H7 (cell line): Measurements from ENCODE around the gene FBXO7. TPM values are rescaled to one million over a fixed set of nuclear protein-coding genes. Genes with fewer than 3 reads are reported as not detected.

Experiments used
- DNase-seq: peaks from one replicate; pipeline ENCODE4 v3.0.0; 2012
- H3K27me3 ChIP-seq: 2 replicates; pipeline ENCODE4 v1.6.0; 2011; ENCODE audit warnings: mild to moderate bottlenecking, low read length; ENCODE audit not compliant: control insufficient read depth, insufficient read depth
- H3K36me3 ChIP-seq: replicated peaks from 2 replicates; pipeline ENCODE4 v1.5.1; 2011; ENCODE audit warnings: low read length; ENCODE audit not compliant: control insufficient read depth, insufficient read depth
- H3K4me3 ChIP-seq: 2 replicates; pipeline ENCODE4 v1.5.1; 2011; ENCODE audit warnings: low read depth, mild to moderate bottlenecking, control low read depth, low read length, moderate library complexity; ENCODE audit not compliant: insufficient read depth
- total RNA-seq: library from RNA; depleted of rRNA; stranded (reverse); fragments of >200 nt; shearing (Covaris generic); gene quantifications from 2 replicates; pipeline ENCODE4 v1.2.3, GENCODE V29; 2014; rRNA removed

The FBXO7 gene
- total RNA-seq, 1 experiment from 2014 or later = 99.2 TPM

DNA sequence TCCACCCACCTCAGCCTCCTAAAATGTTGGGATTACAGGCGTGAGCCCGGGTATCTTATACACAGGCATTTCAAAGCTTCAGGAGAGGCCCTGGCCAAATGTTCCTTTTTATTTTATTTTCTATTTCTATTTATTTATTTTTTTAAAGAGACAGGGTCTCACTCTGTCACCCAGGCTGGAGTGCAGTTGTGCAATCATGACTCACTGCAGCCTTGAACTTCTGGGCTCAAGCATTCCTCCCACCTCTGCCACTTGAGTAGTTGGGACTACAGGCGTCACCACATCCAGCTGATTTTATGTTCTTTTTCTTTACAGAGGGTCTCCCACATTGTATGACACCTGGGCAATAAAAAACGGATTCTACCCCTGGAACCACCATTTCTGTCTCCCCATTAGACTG, 71.2 kb downstream of the FBXO7 start:
- Histone ChIP-seq H3K27me3 (no peaks in the 10 kb centered on the region), H3K36me3 (no peaks in the 10 kb centered on the region), H3K4me3 (no peak overlapping the region)
- DNase-seq = no peak

DNA sequence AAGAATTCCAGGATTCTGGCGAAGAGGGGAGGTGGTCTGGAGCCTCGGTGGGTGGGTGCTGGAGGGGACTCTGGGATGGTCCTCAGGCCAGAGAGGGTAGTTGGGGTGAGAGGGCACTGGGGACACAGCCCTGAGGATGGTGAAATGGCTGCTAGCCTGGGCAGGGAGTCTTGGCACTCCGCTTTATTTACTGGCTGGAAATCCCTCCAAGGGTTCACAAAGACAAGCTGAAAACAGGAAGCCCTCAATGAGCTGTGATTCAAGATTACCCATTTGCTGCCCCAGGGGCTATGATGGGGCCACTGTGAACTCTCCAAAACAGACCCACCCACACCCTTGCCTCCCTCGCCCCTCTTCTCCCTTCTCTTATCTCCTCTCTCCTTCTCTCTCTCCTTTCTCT, 71.9 kb downstream of the FBXO7 start:
- H3K4me3 ChIP-seq = no peak overlapping the region
- DNase-seq = no peak

DNA sequence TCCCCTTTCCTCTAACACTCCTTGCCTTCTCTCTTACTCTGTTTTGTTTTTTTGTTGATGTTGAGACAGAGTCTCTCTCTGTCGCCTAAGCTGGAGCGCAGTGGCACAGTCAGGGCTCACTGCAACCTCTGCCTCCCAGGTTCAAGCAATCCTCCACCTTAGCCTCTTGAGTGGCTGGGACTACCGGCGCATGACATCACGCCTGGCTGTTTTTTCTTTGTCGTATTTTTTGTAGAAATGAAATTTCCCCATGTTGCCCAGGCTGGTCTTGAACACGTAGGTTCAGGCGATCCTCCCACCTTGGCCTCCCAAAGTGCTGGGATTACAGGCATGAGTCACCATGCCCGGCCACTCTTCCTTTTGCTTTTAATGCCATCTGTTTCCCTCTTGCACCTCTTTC, 72.3 kb downstream of the FBXO7 start:
- no peaks in the 10 kb centered on the region for H3K36me3 ChIP-seq
- no peaks in the 10 kb centered on the region for H3K27me3 ChIP-seq
- DNase-seq = no peak
- no peak overlapping the region for H3K4me3 ChIP-seq

More for the DNA sequence above, 71.9 kb downstream of the FBXO7 start:
- Histone ChIP-seq H3K27me3 (no peaks in the 10 kb centered on the region), H3K36me3 (no peaks in the 10 kb centered on the region)

GRCh38 chr22:32548039-32548438, 73.4 kb downstream of the FBXO7 start:
- H3K27me3 ChIP-seq = no peaks in the 10 kb centered on the region
- no peak for DNase-seq
- H3K4me3 ChIP-seq = no peak overlapping the region
- H3K36me3 ChIP-seq = no peaks in the 10 kb centered on the region

Other genes starting within 250 kb of the FBXO7 start
- gene SLC5A4, start 219.5 kb upstream of the FBXO7 start, total RNA-seq = not detected in 2 replicates
- not detected in 2 replicates for gene RFPL3, start 116.9 kb upstream of the FBXO7 start, total RNA-seq
- gene RTCB, start 62.6 kb upstream of the FBXO7 start, total RNA-seq = 148 and 153 TPM in 2 replicates
- gene BPIFC, start 10.4 kb upstream of the FBXO7 start, total RNA-seq = not detected in 2 replicates